Fibroblast of the aortic adventitia (primary cell): Measurements from ENCODE around the gene GLB1L. TPM values are rescaled to one million over a fixed set of nuclear protein-coding genes. Genes with fewer than 3 reads are reported as not detected.

Experiments
- DNase-seq: peaks from one replicate; pipeline ENCODE4 v3.0.0-alpha.2; 2010; ENCODE audit warnings: low read depth
- H3K4me3 ChIP-seq: 2 replicates; pipeline ENCODE4 v1.5.1; 2011; ENCODE audit warnings: low read depth, mild to moderate bottlenecking, control low read depth, low read length, moderate library complexity
- CTCF ChIP-seq: IDR thresholded peaks from 2 replicates; pipeline ENCODE4 v1.5.1; 2011; ENCODE audit warnings: mild to moderate bottlenecking, low read length, control low read depth, inconsistent platforms; ENCODE audit not compliant: insufficient read depth
- total RNA-seq: library from RNA; depleted of rRNA; stranded (reverse); fragments of >200 nt; gene quantifications from 2 replicates; pipeline ENCODE4 v1.2.3, GENCODE V29; 2012; ENCODE audit warnings: low replicate concordance

Gene GLB1L
- total RNA-seq, 1 donor, result 10.5 TPM

DNA sequence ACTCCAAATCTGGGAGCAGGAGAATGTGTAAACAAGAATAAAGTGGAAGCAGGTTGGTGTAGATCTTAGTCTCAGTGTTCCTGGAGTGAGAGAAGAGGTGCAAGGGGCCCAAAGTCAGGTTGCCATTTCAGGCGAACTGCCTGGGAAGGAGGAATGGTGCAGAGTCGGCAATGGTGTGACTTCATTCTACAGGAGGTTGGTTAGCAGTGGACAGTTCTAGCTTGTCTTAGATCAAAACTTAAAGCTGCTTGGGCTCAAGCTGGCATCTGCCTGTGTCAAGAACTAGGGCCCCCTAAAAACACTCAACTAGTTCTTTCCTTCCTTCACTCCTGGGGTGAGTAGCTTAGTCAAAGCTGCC is 3.6 kb upstream of the GLB1L start:
- no peak for DNase-seq
- no peak for TF ChIP-seq CTCF
- H3K4me3 ChIP-seq, result no peak overlapping the region

GRCh38 chr2:219247678-219248642 is 2.7 kb upstream of the GLB1L start:
- no peak for DNase-seq
- no peak for TF ChIP-seq CTCF
- H3K4me3 ChIP-seq, result no peak overlapping the region

GRCh38 chr2:219246559-219246958 is 1.3 kb upstream of the GLB1L start:
- TF ChIP-seq CTCF, result no peak
- DNase-seq, result no peak
- H3K4me3 ChIP-seq, result peak overlapping the region; percentile 98

- H3K4me3 ChIP-seq, result peak overlapping the region; percentile 98
- TF ChIP-seq CTCF, result no peak
- no peak for DNase-seq
Measured at GRCh38 chr2:219245899-219246230, 621 bp upstream of the GLB1L start.

GRCh38 chr2:219244789-219245147 is 476 bp downstream of the GLB1L start:
- TF ChIP-seq CTCF, result no peak

GRCh38 chr2:219243291-219243761 is 1.9 kb downstream of the GLB1L start:
- H3K4me3 ChIP-seq, result peak overlapping the region; percentile 49
- TF ChIP-seq CTCF, result no peak
- peak; percentile 34 for DNase-seq

More at GRCh38 chr2:219244789-219245147, 476 bp downstream of the GLB1L start:
- H3K4me3 ChIP-seq, result peak overlapping the region; percentile 98
- no peak for DNase-seq
